Activated CD4-positive, alpha-beta T cell treated with anti-CD3 and anti-CD28 coated beads for 24 hours (primary cell): ENCODE measurements around the gene SLC35G2.
"Not testable (repeated sequence)": the region's sequence is repeated elsewhere in the genome, so short reads cannot be mapped to it uniquely, and the experiment has no call there.

Source experiments
- DNase-seq, 2 donors: peaks; one replicate each; pipeline ENCODE4 v3.0.0-alpha.2; 2020; ENCODE audit warnings: low read depth in 2 of 2

SLC35G2 gene

GRCh38 chr3:136885357-136886213 is 66.7 kb downstream of the SLC35G2 start:
- no peak for DNase-seq

GRCh38 chr3:136889947-136890346 is 71.0 kb downstream of the SLC35G2 start:
- no peak for DNase-seq

GRCh38 chr3:136891934-136892855 is 73.3 kb downstream of the SLC35G2 start:
- no peak for DNase-seq

- no peak for DNase-seq
Measured at GRCh38 chr3:136893848-136894443, 75.0 kb downstream of the SLC35G2 start.

- not testable (repeated sequence) for DNase-seq
Measured at GRCh38 chr3:136897171-136897570, 78.2 kb downstream of the SLC35G2 start.

- DNase-seq = no peak
Measured at GRCh38 chr3:136898549-136898948, 79.6 kb downstream of the SLC35G2 start.

- no peak for DNase-seq
Measured at GRCh38 chr3:136898954-136899353, 80.0 kb downstream of the SLC35G2 start.

- DNase-seq = no peak
Measured at GRCh38 chr3:136899622-136900158, 80.8 kb downstream of the SLC35G2 start.

- DNase-seq = not testable (repeated sequence)
Measured at GRCh38 chr3:136900694-136901093, 81.8 kb downstream of the SLC35G2 start.

- DNase-seq = no peak
Measured at GRCh38 chr3:136901391-136901790, 82.5 kb downstream of the SLC35G2 start.

GRCh38 chr3:136902530-136902929 is 83.6 kb downstream of the SLC35G2 start:
- not testable (repeated sequence) for DNase-seq

- DNase-seq = no peak
Measured at GRCh38 chr3:136903899-136904298, 85.0 kb downstream of the SLC35G2 start.

- no peak for DNase-seq
Measured at GRCh38 chr3:136904746-136905145, 85.8 kb downstream of the SLC35G2 start.
